HG03469 (cell line): ENCODE results near the gene ABAT.
"Not testable (repeated sequence)": the region's sequence is repeated elsewhere in the genome, so short reads cannot be mapped to it uniquely, and the experiment has no call there.

Experiments used
- ATAC-seq: cut with Tn5 transposase; IDR thresholded peaks from one replicate; pipeline ENCODE4 v1.9.1; 2021; ENCODE audit warnings: mild to moderate bottlenecking, moderate library complexity, moderate number of reproducible peaks; ENCODE audit not compliant: unreplicated experiment

The ABAT gene

GRCh38 chr16:8739151-8739550 is 64.7 kb downstream of the ABAT start:
- ATAC-seq: no peak

DNA sequence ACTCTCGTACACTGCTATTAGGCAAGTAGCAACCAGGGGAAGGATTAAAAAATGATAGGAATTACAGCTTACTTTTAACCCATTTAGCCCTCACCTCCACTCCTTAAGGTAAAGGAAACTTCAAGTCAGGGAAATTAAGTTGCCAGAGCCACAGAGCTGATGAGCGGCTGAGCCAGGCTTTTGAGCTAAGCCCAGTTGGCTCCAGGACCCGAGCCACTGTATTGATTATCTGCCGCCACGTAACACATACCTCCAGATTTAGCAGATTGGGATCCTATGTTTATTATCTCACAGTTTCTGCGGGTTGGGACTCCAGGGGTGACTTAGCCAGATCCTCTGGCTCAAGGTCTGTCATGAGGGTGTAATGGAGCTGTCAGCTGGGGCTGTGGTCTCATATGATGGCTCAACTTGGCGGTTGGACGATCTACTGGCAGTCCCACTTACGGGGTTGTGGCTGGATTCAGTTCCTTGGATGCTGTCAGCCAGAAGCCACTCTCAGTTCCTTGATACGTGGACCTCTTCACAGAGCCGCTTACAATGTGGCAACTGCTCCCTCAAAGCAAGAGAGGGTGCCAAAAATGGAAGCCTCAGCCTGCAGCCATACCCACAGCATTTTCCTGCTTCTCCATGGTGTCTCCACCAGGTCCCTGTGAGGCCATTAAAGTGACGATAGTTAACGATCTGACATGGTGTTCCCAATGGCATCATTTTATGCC is 65.7 kb downstream of the ABAT start:
- ATAC-seq: no peak

GRCh38 chr16:8740775-8741355 is 66.4 kb downstream of the ABAT start:
- no peak for ATAC-seq

- no peak for ATAC-seq
Measured at GRCh38 chr16:8741636-8742035, 67.2 kb downstream of the ABAT start.

DNA sequence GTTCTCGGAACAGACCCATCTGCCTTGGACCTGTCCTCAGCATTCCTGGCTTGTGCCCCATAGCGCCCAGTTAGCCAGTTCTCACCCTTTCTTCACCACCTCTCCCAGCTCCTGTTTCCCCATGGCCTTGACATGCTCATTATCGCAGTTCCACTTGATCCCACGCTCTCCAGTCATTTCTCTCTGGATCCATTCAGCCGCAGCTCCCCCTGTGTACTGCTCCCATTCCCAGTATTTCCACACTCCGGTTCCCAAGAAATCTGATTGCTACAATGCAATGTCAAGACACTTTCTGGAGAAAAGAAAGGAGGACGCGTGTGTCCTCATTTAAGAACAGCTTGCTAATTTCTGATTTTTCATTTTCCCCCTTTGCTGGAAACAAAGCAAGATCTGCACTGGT is 67.7 kb downstream of the ABAT start:
- ATAC-seq: no peak

DNA sequence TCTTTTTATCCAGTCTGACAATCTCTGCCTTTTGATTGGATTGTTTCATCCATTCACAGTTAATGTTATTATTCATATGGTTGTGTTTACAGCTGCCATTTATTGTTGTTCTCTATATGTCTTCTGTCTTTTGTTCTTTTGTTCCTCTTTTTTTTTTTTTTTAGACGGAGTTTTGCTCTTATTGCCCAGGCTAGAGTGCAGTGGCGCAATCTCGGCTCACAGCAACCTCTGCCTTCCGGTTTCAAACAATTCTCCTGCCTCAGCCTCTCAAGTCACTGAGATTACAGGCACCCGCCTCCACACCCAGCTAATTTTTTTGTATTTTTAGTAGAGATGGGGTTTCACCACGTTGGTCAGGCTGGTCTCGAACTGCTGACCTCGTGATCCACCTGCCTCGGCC is 74.5 kb downstream of the ABAT start:
- ATAC-seq: not testable (repeated sequence)

GRCh38 chr16:8751481-8752311 is 77.3 kb downstream of the ABAT start:
- ATAC-seq: no peak

GRCh38 chr16:8752706-8753105 is 78.3 kb downstream of the ABAT start:
- ATAC-seq: no peak

DNA sequence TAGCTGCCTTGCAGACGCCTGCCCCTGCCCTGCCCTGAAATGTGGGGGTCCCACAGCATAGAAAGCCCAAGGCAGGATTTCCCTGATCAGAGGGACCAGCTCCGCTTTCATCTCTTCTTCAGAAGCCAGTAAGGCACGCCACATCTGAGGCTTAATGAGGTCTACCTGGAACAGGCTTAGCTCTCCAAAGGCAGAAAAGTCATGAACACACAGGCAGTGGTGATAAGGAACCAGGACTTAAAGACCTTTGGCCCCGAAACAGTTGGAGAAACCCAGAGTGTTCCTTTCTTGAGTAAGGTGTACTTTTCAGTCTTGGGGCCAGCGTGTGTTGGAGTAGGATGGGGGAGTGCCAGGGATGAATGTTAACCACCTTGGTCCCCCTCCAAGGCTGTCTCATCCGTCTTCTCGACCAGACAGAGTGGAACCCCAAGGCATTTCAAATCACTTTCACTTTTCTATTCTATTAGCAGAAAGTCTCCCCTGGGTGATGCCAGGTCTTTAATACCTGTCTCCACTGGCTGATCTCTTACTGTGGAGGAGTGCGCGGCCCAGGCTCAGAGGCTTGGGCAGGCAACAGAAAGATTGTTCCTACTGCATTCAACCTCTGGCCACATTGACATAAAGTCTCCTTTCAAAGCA is 79.1 kb downstream of the ABAT start:
- no peak for ATAC-seq

- no peak for ATAC-seq
Measured at GRCh38 chr16:8756755-8757154, 82.3 kb downstream of the ABAT start.

GRCh38 chr16:8758022-8758421 is 83.6 kb downstream of the ABAT start:
- no peak for ATAC-seq

- ATAC-seq: no peak
Measured at GRCh38 chr16:8760021-8760420, 85.6 kb downstream of the ABAT start.

GRCh38 chr16:8761078-8761477 is 86.7 kb downstream of the ABAT start:
- no peak for ATAC-seq

DNA sequence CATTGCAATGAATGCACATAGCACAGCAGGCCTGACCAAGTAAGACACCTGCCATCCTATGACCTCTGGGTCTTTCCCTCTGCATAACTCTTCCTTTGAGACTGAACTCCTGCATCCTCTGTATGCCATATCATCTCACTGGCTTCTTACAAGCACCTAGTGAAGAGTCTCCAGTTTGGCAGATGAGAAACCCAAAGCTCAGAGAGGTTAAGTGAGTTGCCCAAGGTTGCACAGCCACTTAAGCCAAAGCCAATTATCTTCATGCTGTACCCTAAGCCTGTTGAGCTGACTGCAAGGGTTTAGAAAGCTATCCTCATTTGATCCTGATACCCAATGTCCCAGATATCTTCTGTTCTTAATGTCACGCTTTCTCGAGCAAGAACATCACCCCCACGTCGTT is 87.8 kb downstream of the ABAT start:
- ATAC-seq: no peak

GRCh38 chr16:8763083-8763482 is 88.7 kb downstream of the ABAT start:
- ATAC-seq: no peak

DNA sequence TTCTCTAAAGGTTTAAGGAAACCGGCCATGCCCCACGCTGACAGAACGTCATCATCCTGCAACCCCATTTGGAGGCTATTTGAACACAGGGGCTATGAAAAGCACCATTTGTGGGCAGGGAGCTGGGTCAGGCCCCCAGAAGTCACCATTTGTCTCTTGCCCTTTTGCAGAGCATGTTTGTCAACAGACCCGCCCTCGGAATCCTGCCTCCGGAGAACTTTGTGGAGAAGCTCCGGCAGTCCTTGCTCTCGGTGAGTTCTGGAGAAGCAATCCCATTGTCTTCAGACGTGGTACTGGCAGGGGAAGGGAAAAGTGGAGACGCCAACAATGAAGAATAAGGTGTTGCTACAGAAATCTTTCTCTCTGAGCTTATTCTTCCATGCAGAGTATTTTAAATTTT is 89.5 kb downstream of the ABAT start:
- ATAC-seq: no peak

GRCh38 chr16:8764525-8765250 is 90.3 kb downstream of the ABAT start:
- no peak for ATAC-seq

DNA sequence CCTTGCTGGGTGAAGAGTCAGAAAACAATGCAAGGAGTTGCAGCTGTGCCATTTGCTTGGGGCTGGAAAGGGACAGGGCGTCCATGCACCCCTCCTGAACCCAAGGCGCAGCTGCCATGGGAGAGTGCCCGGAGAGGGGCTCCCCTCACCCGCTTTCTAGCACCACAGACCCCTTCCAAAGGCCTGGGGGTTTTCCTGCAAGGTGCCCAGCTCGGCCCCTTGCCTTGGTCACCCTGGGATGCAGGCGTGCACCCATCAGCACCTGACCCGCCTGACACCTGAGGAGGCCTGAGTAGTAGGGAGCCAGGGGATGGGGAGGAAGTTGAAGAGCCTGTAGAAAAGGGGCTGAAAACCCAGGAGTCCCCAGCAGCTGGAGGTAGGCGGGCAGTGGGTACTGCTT is 92.8 kb downstream of the ABAT start:
- ATAC-seq: no peak

DNA sequence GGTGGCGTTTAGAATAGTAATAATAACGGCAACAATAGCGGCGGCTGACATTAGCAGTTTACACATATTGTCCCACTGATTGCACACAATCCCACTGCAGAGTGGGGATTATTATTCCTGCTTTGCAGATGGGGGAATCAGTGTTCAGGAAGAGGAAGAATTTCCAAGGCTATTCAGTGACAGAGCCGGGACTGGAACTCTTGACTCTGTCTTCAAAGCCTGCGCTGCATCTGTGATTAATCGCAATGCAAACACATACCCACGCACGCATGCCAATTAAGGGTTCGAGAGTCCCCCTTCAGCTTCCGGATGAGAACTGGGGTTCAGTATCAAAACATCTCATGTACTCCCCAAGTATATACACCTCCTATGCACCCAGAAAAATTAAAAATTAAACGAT is 93.9 kb downstream of the ABAT start:
- ATAC-seq: no peak

DNA sequence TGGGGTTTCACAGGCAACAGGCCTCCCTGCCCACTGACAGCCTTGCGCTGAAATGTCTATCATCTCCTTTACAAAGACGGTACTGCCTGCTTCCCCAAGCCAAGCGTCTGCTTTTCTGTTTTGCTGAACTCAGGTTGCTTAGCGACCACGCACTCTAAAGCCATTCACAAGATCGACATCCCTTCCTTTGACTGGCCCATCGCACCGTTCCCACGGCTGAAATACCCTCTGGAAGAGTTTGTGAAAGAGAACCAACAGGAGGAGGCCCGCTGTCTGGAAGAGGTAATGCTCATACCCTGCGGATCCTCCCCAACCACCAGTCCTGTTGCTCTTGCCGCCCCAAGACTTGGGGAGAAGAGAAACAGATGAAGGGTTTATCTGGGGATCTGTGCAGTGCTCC is 94.3 kb downstream of the ABAT start:
- ATAC-seq: no peak

- ATAC-seq: no peak
Measured at GRCh38 chr16:8773537-8773936, 99.1 kb downstream of the ABAT start.
